ENCODE results near the gene SLC20A1.

The SLC20A1 gene

DNA sequence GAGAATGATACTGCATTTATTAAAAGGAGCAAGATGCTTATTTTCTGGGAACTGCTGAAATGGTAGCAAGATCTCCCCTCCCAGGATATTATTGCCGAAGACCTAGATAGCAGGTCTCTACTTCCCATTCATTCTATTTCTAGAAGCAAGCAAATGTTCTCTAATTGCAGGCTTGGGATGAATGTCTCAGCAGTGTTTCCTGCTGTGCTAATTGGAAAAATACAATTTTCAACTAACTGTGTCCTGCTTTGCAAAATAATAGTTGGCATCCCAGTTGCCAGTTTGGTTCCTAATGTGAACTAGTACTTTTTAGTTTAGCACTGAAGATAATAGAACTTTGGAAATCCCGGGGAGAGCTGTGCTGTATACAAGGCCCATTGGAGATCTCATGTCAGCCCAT lies 26.1 kb downstream of the SLC20A1 start:
- no peak for DNase-seq (ENCODE audit: low read depth, low spot score)
- no peak overlapping the region for H3K4me3 ChIP-seq (ENCODE audit: low read length)

DNA sequence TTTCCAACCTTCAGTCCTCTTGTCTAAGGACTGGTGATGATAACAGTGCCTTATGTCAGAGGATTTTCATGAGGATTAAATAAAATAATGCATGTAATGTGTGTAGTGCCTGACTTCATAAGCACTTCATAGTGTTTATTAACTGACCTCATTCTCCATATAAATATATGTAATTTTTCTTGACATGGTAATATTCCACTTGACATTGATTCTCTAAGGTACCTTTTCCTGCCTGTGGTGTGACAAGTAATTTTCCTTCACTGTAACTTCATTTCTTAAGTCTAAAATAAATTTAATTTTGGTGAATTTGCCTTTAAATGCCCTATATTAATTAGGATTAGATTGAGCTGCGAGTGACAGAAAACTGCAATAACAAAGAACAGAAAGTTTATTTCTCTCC lies 27.3 kb downstream of the SLC20A1 start:
- DNase-seq (ENCODE audit: low read depth, low spot score): no peak
- H3K4me3 ChIP-seq (ENCODE audit: low read length): no peak overlapping the region

DNA sequence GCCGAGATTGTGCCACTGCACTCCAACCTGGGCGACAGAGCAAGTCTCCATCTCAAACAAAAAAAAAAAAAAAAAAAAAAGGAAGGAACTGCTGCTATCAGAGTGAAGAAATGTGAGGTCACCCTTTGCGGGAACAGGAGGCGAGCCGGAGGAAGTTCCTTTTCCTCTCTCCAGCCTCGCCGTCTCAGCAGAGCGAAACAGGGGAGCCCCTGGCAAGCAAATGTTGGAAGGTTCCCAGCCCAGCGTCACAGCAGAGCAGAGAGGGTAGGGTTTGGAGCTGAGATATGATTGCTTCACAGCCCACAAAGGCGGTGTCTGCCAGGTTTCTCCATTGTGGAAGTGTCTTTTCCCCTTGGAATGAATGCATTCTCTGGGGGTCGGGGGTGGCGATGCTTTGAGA lies 28.5 kb downstream of the SLC20A1 start:
- no peak overlapping the region for H3K4me3 ChIP-seq (ENCODE audit: low read length)
- DNase-seq (ENCODE audit: low read depth, low spot score): no peak

DNA sequence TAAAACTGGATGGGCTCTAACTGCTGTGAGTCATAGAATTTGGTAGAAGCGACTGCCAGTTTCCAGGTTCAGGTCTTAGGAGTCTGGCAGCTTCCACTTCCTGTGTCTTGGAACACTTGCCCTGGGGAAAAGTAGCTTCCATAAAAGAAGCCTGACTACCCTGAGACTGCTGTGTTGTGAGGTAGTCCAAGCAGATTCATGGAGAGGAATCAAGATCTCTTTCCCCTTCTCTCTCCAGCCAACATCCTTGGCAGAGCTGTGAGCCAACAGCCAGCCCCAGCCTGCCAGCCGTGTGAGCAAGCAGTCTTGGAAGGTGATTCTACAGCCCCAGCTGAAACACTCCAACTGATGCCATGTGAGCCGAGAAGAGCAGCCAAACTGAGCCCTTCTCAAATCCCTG lies 33.7 kb downstream of the SLC20A1 start:
- no peak overlapping the region for H3K4me3 ChIP-seq (ENCODE audit: low read length)
- no peak for DNase-seq (ENCODE audit: low read depth, low spot score)

DNA sequence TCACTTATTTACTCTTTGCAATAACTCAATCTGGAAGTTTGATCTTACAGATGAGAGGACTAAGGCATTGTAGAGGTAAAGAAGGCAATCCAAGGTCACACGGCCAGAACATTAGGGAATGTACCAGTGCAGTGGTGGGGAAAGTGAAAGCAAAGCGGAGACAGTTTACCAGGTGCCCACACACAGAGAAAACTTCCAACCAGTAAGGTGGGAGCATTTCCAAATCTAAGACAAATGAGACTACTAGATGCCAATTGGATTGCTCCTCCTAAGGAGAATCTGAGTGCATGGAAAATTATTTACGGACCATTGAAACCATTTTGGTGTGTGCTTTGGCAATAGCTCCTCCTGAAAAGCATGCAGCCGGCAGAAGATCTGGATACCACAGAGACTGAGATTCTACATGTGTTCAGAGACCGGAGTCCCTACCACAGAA lies 34.9 kb downstream of the SLC20A1 start:
- no peak overlapping the region for H3K4me3 ChIP-seq (ENCODE audit: low read length)
- no peak for DNase-seq (ENCODE audit: low read depth, low spot score)

DNA sequence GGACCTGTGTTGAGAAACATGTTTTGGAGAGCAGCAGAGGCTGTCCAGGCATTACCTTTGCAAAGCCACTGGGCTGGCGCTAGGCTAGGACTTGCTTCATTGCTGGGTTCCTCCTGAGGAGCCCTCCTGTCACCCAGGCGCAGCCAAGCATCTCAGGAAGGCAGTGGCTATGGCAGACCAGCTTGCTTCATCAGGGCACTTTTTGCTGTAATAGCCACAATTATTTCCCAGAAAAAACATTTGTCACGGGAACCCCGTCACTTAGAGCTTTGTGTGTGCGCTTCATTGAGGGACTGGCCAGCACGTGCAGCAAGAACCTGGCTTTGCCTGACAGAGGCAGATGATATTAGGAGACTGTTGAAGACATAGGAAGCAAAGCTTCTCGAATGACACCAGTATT lies 36.4 kb downstream of the SLC20A1 start:
- DNase-seq (ENCODE audit: low read depth, low spot score): no peak
- no peak overlapping the region for H3K4me3 ChIP-seq (ENCODE audit: low read length)

DNA sequence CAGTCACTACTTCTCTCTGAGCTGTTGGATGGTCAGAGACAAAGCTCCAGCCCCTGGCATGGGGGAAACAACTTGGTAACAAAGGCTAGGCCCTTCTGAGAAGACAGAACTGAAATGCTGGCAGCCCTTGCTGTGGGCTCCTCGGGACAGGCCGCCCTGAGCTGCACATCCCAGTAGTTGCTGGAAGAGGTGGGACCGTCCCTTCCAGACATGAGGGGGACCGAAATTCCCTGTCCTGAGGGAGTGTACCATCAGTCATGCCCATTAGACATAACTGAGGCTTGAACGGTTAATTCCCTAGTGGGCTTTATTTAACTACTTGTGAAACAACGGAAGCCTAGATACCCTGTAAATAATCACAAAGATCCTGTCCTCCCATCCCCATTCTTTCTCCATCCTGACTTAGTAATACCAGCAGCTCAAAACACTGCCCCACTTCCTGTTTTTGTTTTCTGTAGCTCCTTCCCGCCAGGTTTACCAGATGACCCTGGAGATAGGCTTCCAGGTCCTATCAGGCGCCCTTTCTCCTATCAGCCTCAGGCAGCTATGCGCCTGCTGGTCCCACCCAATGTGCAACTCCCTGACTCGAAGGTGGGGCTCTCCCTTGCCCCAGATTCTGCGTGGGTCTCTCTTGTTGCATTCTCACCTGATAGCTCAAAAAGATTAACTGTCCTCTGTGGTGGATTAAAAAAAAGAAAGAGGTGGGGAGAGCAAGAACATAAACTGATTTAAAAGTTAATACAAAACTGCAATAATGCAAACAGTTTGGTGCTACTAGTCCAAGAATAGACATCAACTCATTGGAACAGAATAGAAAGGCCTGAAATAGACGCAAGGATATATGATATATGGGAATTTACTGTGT lies 38.0 kb downstream of the SLC20A1 start:
- DNase-seq (ENCODE audit: low read depth, low spot score): no peak
- H3K4me3 ChIP-seq (ENCODE audit: low read length): no peak overlapping the region

DNA sequence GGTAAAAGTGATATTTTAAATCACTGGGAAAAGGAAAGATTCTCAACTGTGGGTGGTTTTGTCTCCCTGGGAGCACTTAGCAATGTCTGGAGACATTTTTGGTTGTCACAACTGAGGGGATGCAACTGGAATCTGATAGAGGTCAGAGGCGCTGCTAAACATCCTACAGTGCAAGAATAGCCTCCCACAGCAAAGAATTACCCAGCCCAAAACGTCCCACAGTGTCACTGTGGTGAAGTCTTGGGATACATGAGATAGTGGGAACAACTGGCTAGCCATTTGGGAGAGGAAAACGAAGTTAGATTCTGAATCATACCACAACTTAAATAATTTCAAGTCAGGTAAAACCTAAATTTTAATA lies 38.7 kb downstream of the SLC20A1 start:
- H3K4me3 ChIP-seq (ENCODE audit: low read length): no peak overlapping the region
- no peak for DNase-seq (ENCODE audit: low read depth, low spot score)

DNA sequence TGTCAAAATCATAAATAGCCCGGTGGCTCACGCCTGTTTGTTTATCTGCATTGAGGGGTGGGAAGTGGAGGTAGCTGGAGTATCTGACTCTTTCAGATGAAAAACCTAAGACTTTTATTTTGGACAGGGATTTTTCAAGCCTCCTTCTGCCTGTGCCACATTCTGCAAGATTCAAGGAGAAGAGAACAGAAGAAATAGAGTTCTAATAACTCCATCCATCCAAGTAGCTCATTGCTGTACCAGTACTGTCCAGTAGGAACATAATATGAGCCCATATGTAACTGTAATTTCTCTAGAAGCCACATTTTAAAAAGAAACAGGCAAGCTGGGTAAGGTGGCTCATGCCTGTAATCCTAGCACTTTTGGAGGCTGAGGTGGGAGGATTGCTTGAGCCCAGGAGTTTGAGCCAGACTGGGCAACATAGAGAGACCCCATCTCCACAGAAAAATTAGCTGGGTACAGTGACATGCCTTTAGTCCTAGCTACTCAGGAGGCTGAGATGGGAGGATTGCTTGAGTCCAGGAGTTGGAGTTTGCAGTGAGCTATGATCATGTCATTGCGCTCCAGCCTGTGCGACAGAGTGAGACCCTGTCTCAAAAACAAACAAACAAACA lies 39.6 kb downstream of the SLC20A1 start:
- H3K4me3 ChIP-seq (ENCODE audit: low read length): no peak overlapping the region
- no peak for DNase-seq (ENCODE audit: low read depth, low spot score)

DNA sequence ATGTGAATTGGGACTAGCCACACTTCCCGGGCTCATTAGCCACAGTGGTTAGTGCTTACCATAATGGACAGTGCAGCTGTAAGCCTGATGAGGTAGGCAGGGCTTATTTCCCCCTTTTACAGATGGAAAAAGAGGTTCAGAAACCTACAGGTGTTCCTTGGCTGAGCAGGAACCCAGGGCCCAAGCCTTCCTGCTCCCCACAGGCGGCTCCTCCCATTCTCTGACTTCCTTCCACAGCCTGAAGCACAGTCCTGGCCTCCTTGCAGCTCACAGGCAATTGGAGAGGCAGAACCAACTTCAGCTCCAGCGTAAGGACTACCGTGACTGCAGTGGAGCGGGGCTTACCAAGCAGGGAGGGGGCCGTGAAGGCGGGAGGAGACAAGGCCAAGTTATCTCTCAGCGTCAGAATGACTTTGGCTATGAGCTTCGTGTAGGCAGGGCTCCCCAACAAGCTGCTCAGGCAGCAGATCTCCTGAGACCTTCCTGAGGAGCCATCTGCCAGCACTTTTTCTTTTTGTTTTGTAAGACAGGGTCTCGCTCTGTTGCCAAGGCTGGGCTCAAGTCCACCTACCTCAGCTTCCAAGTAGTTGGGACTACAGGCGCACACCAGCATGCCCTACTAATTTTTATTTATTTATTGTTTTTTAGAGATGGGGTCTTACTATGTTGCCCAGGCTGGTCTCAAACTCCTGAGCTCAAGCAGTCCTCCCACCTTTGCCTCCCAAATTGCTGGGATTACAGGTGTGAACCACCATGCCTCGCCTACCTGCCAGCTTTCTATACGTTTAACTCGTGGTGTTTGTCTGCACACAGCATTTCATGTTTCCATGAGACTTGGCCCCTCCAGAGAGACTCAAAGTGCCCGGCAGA lies 40.8 kb downstream of the SLC20A1 start:
- no peak for DNase-seq (ENCODE audit: low read depth, low spot score)

DNA sequence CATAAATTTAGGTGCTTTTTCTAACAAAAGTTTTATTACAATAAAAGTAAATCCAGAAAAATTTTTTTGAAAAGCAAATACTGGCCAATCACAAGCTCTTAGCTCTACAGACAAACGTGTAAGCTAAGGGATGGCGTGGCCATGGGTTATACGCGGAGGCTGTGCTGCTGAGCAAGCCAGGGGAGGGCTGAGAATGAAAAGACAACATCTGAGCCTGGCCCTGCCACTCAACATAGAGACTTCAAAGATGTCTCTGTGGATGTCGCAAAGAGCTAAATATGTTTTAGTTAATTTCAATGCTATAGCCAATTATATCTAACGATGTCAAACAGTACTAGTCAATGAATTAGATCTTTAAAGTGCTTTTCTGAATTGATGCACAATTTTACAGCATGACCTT lies 41.8 kb downstream of the SLC20A1 start:
- H3K4me3 ChIP-seq (ENCODE audit: low read length): no peak overlapping the region
- no peak for DNase-seq (ENCODE audit: low read depth, low spot score)

More for the DNA sequence above, 40.8 kb downstream of the SLC20A1 start:
- H3K4me3 ChIP-seq (ENCODE audit: low read length): no peak overlapping the region

DNA sequence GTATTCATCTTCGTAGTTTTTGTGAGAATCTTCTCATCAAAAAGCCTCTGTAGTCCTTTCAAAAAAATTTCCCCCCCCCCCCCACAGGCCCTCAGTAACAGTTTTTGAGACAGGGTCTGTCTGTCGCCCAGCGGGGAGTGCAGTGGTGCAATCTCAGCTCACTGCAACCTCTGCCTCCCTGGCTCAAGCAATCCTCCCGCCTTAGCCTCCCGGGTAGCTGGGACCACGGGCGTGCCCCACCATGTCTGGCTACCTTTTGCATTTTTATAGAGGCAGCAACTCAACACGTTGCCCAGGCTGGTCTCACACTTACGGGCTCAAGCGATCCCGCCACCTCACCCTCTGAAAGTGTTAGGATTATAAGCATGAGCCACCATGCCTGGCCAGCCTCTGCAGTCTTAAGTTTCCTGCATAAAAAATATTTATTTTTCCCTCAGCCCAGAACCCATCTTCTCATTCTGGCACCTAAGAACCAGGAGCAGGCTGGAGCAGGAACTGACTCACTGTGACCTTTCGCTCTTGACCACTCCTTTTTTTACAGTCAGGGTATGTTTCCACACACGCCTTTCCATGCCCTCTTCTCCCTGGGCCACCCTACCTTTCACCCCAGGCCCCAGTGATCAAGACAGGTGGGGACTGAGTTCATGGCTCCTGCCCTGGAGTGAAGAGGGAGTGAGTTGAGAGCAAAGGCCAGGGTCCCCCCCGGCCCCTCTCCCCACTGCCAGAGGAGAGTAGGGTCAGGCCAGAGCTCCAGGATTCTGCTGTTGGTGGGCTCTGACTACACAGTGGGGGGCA lies 42.5 kb downstream of the SLC20A1 start:
- DNase-seq (ENCODE audit: low read depth, low spot score): no peak
- no peak overlapping the region for H3K4me3 ChIP-seq (ENCODE audit: low read length)

DNA sequence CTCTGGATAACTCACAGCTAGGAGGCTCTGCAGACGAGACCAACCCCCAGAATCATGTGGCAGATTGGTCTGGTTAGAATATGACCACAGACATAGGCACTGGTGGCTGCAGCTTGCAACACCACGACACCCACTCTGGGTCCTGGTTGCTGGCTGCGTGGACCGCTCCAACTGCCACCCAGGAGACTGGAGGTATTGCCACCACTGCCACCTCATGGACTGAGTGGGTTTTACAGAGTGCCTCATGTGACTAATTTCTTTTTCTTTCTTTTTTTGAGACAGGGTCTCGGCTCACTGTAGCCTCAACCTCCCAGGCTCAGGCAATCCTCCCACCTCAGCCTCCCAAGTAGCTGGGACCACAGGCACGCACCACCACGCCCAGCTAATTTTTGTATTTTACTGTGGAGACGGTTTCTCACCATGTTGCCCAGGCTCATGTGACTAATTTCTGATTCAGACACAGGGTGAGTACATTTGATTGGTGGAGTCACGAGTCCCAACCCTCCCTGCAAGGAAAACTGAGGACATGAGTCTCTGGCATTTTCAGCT lies 45.2 kb downstream of the SLC20A1 start:
- DNase-seq (ENCODE audit: low read depth, low spot score): peak; percentile 41
- H3K4me3 ChIP-seq (ENCODE audit: low read length): no peak overlapping the region

DNA sequence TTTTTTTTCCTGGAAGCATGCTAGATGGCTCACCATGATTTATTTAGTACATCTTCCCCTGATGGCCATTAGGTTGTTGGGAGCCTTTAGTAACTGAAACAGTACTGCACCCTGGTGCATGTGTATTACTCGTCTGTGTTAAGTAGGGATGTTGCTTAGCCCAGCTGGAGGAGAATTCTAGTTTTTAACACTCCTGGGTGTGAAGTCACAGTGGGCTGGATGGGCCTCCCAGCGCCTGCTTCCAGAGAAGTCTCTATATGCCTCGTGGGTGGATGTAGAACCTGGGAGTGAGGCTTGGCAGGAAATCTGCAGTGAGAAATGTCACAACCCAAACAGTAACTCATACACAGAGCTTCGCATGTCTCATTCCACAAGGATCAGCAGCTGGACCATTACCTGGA lies 46.1 kb downstream of the SLC20A1 start:
- H3K4me3 ChIP-seq (ENCODE audit: low read length): no peak overlapping the region
- no peak for DNase-seq (ENCODE audit: low read depth, low spot score)

DNA sequence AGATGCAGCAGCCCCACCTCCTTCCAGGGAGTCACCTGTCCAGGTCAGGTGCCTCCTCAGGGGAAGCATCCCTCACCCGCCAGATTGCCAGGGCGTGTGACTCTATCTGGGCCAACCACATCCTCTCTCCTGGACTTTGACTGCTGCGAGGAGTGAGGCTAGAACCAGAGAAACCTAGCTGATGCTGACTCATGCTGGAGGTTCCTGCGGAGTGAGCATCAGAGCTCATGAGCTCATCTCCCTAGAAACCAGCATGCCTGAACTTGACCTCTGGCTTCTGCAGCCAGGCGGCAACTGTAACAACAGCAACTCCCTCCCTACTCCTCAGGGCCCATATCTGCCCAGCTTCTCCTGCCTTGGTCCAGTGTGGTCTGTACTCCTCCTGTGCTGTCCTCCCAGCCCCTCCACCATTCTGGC lies 46.8 kb downstream of the SLC20A1 start:
- DNase-seq (ENCODE audit: low read depth, low spot score): peak; percentile 61
- no peak overlapping the region for H3K4me3 ChIP-seq (ENCODE audit: low read length)

DNA sequence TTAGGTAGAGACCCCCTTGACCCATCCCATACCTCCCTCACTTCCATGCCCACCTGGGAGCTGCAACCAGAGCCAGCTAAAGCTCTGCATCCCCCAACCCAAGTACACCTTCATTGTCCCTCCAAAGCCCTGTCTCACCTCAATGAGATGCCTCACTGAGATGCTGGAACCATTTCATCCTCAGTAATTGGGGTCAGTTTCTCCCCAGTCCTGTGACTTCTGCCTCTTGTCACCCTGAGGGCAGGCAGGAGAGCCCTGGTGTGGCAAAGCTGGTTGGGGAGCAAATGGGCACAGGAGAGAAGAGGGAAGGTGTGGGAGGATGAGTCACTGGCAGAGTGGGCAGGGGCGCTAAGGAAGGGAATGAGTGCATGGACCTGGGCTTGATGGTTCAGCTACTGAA lies 47.2 kb downstream of the SLC20A1 start:
- no peak overlapping the region for H3K4me3 ChIP-seq (ENCODE audit: low read length)
- no peak for DNase-seq (ENCODE audit: low read depth, low spot score)

DNA sequence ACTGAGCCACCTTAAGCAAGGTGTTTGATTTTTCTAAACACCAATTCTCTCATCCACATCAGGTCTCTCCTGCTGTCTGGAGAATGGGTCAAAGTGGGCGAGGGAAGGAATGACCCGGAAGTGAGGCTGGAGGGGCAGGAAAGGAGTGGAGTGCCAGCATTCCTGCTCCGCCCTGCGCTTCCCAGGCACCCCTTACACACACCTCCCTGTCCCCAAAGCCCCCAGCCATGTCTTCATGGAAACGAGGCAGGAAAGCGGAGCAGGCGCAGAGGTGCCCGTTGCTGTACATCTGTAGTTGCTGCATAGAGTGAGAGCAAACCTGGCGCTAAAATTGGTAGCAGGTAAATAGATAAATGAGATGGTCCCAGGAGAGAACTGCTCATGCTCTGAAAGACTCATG lies 47.9 kb downstream of the SLC20A1 start:
- H3K4me3 ChIP-seq (ENCODE audit: low read length): no peak overlapping the region
- DNase-seq (ENCODE audit: low read depth, low spot score): no peak

DNA sequence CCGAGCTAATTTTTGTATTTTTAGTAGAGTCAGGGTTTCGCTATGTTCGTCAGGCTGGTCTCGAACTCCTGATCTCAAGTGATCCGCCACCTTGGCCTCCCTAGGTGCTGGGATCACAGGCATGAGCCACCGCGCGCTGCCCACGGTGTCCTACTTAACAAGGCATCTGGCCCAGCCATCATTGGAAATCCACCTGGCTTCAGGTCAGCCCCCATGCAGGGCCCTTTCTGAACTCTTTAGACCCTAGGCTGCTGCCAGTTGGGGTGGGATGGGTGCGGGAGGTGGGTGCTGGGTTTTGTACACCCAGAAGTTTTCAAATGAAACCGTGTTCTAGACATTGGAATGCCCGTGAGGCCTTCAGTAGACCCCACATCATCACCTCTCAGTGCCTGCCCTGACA lies 48.4 kb downstream of the SLC20A1 start:
- no peak overlapping the region for H3K4me3 ChIP-seq (ENCODE audit: low read length)
- no peak for DNase-seq (ENCODE audit: low read depth, low spot score)
